Ishikawa (cell line): Measurements from ENCODE around the gene ADA.

Experiments used
- CEBPB ChIP-seq: IDR thresholded peaks from 2 replicates; pipeline ENCODE4 v1.6.1; 2012
- CREB1 ChIP-seq: IDR thresholded peaks from 2 replicates; pipeline ENCODE4 v1.6.1; 2012; ENCODE audit warnings: low read depth
- EGR1 ChIP-seq: IDR thresholded peaks from 2 replicates; pipeline ENCODE4 v1.6.1; 2012
- EP300 ChIP-seq: IDR thresholded peaks from 2 replicates; pipeline ENCODE4 v1.6.1; 2012; ENCODE audit warnings: borderline replicate concordance
- FOXM1 ChIP-seq: IDR thresholded peaks from 2 replicates; pipeline ENCODE4 v1.6.1; 2012; ENCODE audit warnings: low read depth, borderline replicate concordance
- MAX ChIP-seq: IDR thresholded peaks from 2 replicates; pipeline ENCODE4 v1.6.1; 2012
- RAD21 ChIP-seq: IDR thresholded peaks from 2 replicates; pipeline ENCODE4 v1.6.1; 2012; ENCODE audit warnings: low read depth
- REST ChIP-seq: IDR thresholded peaks from 2 replicates; pipeline ENCODE4 v1.6.1; 2012; ENCODE audit warnings: low read depth, mild to moderate bottlenecking
- TEAD4 ChIP-seq: IDR thresholded peaks from 2 replicates; pipeline ENCODE4 v1.6.1; 2012
- USF1 ChIP-seq: IDR thresholded peaks from 2 replicates; pipeline ENCODE4 v1.6.1; 2012
- YY1 ChIP-seq: IDR thresholded peaks from 2 replicates; pipeline ENCODE4 v1.6.1; 2012; ENCODE audit warnings: low read depth

- TF ChIP-seq EP300 (no peak), TEAD4 (no peak), RAD21 (no peak), YY1 (no peak), USF1 (no peak), CEBPB (no peak), EGR1 (no peak), MAX (no peak), REST (no peak), CREB1 (no peak), FOXM1 (no peak)
Observed at GRCh38 chr20:44651434-44651683, 140 bp downstream of the ADA start.
